HG03025 (cell line): ENCODE results near the gene WNT3A.
A peak's percentile ranks its signal among the peaks of the same experiment; 100 is the strongest.

ENCODE experiments used
- ATAC-seq: cut with Tn5 transposase; IDR thresholded peaks from one replicate; pipeline ENCODE4 v1.9.1; 2021; ENCODE audit warnings: mild to moderate bottlenecking, moderate library complexity; ENCODE audit not compliant: unreplicated experiment, low FRiP score

The WNT3A gene

GRCh38 chr1:228030451-228031201 lies 23.8 kb downstream of the WNT3A start:
- no peak for ATAC-seq

- no peak for ATAC-seq
Observed at GRCh38 chr1:228031276-228031995, 24.6 kb downstream of the WNT3A start.

- ATAC-seq: no peak
Observed at GRCh38 chr1:228032041-228032440, 25.2 kb downstream of the WNT3A start.

GRCh38 chr1:228033376-228033775 lies 26.6 kb downstream of the WNT3A start:
- no peak for ATAC-seq

GRCh38 chr1:228034954-228035837 lies 28.4 kb downstream of the WNT3A start:
- no peak for ATAC-seq

- ATAC-seq: no peak
Observed at GRCh38 chr1:228035844-228036243, 29.0 kb downstream of the WNT3A start.

GRCh38 chr1:228036701-228037231 lies 30.0 kb downstream of the WNT3A start:
- no peak for ATAC-seq

GRCh38 chr1:228037401-228038386 lies 30.9 kb downstream of the WNT3A start:
- ATAC-seq: peak; percentile 71

- ATAC-seq: no peak
Observed at GRCh38 chr1:228038387-228039005, 31.7 kb downstream of the WNT3A start.

- no peak for ATAC-seq
Observed at GRCh38 chr1:228039006-228039903, 32.5 kb downstream of the WNT3A start.

- ATAC-seq: no peak
Observed at GRCh38 chr1:228039986-228040385, 33.2 kb downstream of the WNT3A start.

GRCh38 chr1:228041316-228041715 lies 34.5 kb downstream of the WNT3A start:
- no peak for ATAC-seq

- no peak for ATAC-seq
Observed at GRCh38 chr1:228042508-228042907, 35.7 kb downstream of the WNT3A start.

- no peak for ATAC-seq
Observed at GRCh38 chr1:228043281-228043848, 36.6 kb downstream of the WNT3A start.

- no peak for ATAC-seq
Observed at GRCh38 chr1:228044961-228045360, 38.2 kb downstream of the WNT3A start.

- ATAC-seq: no peak
Observed at GRCh38 chr1:228045405-228045804, 38.6 kb downstream of the WNT3A start.

- no peak for ATAC-seq
Observed at GRCh38 chr1:228045871-228046270, 39.1 kb downstream of the WNT3A start.
